Endodermal cell (in vitro differentiated cells): ENCODE measurements around the gene RIMS4. TPM values are rescaled to one million over a fixed set of nuclear protein-coding genes. Genes with fewer than 3 reads are reported as not detected.
A peak's percentile ranks its signal among the peaks of the same experiment; 100 is the strongest.

Source experiments
- DNase-seq: peaks from one replicate; pipeline ENCODE4 v3.0.0-alpha.2; 2017
- H3K27ac ChIP-seq: 2 replicates; pipeline ENCODE4 v1.5.1; 2013; ENCODE audit warnings: mild to moderate bottlenecking, low read depth, low read length, moderate library complexity
- H3K27me3 ChIP-seq: 2 replicates; pipeline ENCODE4 v1.6.1; 2013; ENCODE audit warnings: mild to moderate bottlenecking, low read length, moderate library complexity; ENCODE audit not compliant: insufficient read depth, control insufficient read depth, poor library complexity, severe bottlenecking
- H3K36me3 ChIP-seq: 2 replicates; pipeline ENCODE4 v1.7.0; 2013; ENCODE audit warnings: mild to moderate bottlenecking, low read length, moderate library complexity; ENCODE audit not compliant: control insufficient read depth, insufficient read depth
- H3K4me1 ChIP-seq: one replicate; pipeline ENCODE4 v1.7.0; 2013; ENCODE audit warnings: low read length; ENCODE audit not compliant: control insufficient read depth, insufficient read depth
- H3K4me3 ChIP-seq: 2 replicates; pipeline ENCODE4 v1.5.1; 2013; ENCODE audit warnings: mild to moderate bottlenecking, low read length, moderate library complexity
- H3K9ac ChIP-seq: 2 replicates; pipeline ENCODE4 v1.6.1; 2013; ENCODE audit warnings: mild to moderate bottlenecking, low read length, moderate library complexity; ENCODE audit not compliant: poor library complexity, severe bottlenecking; ENCODE audit errors: extremely low read depth
- H3K9me3 ChIP-seq: 2 replicates; pipeline ENCODE4 v1.6.1; 2013; ENCODE audit warnings: mild to moderate bottlenecking, low read length, moderate library complexity; ENCODE audit not compliant: control insufficient read depth
- H3K27ac Mint-ChIP-seq: 2 replicates; pipeline ENCODE4 v1.8.0; 2020; ENCODE audit warnings: mixed read lengths
- H3K27me3 Mint-ChIP-seq: 2 replicates; pipeline ENCODE4 v1.8.0; 2021; ENCODE audit warnings: mild to moderate bottlenecking, mixed read lengths; ENCODE audit not compliant: insufficient read depth
- H3K36me3 Mint-ChIP-seq: 2 replicates; pipeline ENCODE4 v1.8.0; 2020; ENCODE audit warnings: low read depth, mixed read lengths
- H3K4me1 Mint-ChIP-seq: 2 replicates; pipeline ENCODE4 v1.8.0; 2020; ENCODE audit warnings: mixed read lengths
- H3K4me3 Mint-ChIP-seq: 2 replicates; pipeline ENCODE4 v1.8.0; 2020; ENCODE audit warnings: mild to moderate bottlenecking, moderate library complexity, mixed read lengths
- H3K9me3 Mint-ChIP-seq: 2 replicates; pipeline ENCODE4 v1.8.0; 2020; ENCODE audit warnings: mild to moderate bottlenecking, mixed read lengths
- WGBS, 2 experiments: methylation state at CpG; one replicate each; pipeline versions ENCODE4 v1.1.5 to v1.1.7; 2013; ENCODE audit warnings: missing lambda C conversion rate in 2 of 2, mixed read lengths in 1 of 2; ENCODE audit not compliant: insufficient coverage in 1 of 2, insufficient read length in 1 of 2; 5-methylcytosine and 5-hydroxymethylcytosine counted together
- total RNA-seq, 2 donors: library from RNA; stranded (reverse); fragmentation: NEBNext Ultra II Directional in 1 of 2; extraction: Animal tissue kit (Norgen Biotek cat#: 25700) in 1 of 2; gene quantifications; 2 replicates in 1 of 2; 3 replicates in 1 of 2; pipeline ENCODE4 v1.2.1, GENCODE V29; 2021
- TF ChIP-seq, protein P1 (sequence below): fragments of 200-600 bp; sonication (generic); conservative IDR thresholded peaks from 2 replicates; pipeline ENCODE4 v1.5.0; 2021; ENCODE audit warnings: antibody characterized with exemption, mild to moderate bottlenecking

The RIMS4 gene
- total RNA-seq, 2 donors from 2014 or later, result 4.3 to 13.0 TPM

DNA sequence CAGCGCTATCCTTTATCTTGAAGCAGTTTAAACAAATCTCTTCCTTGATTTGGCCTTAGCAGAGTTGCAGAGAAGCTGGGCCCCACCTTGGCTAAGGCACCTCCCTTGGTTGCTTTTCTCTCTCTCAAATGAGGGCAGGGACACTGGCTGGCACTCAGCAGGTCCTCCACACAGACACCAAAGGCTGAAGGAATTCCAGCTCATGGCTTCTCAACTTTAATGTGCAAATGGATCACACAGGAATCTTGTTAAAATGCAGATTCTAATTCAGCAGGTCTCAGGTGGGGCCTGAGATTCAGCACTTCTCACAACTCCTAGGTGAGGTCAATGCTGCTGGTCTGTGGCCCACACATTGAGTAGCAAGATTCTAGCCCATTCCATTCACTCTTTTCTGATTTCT is 25.7 kb downstream of the RIMS4 start:
- no peak overlapping the region for H3K27ac Mint-ChIP-seq
- Histone ChIP-seq H3K9ac (no peak overlapping the region), H3K4me3 (no peak overlapping the region), H3K4me1 (no peaks in the 10 kb centered on the region), H3K9me3 (no peaks in the 10 kb centered on the region), H3K27ac (no peak overlapping the region), H3K27me3 (no peaks in the 10 kb centered on the region), H3K36me3 (no peaks in the 10 kb centered on the region)
- TF ChIP-seq, protein P1, sequence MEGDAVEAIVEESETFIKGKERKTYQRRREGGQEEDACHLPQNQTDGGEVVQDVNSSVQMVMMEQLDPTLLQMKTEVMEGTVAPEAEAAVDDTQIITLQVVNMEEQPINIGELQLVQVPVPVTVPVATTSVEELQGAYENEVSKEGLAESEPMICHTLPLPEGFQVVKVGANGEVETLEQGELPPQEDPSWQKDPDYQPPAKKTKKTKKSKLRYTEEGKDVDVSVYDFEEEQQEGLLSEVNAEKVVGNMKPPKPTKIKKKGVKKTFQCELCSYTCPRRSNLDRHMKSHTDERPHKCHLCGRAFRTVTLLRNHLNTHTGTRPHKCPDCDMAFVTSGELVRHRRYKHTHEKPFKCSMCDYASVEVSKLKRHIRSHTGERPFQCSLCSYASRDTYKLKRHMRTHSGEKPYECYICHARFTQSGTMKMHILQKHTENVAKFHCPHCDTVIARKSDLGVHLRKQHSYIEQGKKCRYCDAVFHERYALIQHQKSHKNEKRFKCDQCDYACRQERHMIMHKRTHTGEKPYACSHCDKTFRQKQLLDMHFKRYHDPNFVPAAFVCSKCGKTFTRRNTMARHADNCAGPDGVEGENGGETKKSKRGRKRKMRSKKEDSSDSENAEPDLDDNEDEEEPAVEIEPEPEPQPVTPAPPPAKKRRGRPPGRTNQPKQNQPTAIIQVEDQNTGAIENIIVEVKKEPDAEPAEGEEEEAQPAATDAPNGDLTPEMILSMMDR, result no peak
- H3K4me1 Mint-ChIP-seq, result peaks cover 5% of the 10 kb centered on the region
- DNase-seq, result peak; percentile 78
- no peak overlapping the region for H3K4me3 Mint-ChIP-seq
- no peaks in the 10 kb centered on the region for H3K9me3 Mint-ChIP-seq
- no peaks in the 10 kb centered on the region for H3K36me3 Mint-ChIP-seq
- WGBS, 2 experiments, result 73 to 83% methylated on average over 1 of the region's 1 CpG
- no peaks in the 10 kb centered on the region for H3K27me3 Mint-ChIP-seq

DNA sequence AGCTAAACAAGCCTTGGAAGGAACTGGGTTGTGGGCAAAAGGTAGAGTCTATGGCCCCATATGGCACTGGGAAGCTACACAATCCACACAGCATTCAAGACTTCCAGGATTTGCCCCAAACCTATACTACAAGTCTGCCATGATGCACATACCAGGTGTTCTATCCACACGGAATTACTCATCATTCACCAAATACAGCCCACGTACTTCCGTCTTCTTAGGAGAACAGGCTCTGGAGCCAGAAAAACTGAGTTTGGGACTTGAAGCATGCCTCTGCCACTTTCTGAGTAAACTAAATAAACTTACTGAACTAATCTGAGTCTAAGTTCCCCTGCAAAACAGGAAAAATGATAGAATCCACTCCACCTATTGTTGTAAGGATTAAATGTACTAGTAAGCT is 28.6 kb downstream of the RIMS4 start:
- TF ChIP-seq, protein P1, result no peak
- Mint-ChIP-seq H3K36me3 (no peaks in the 10 kb centered on the region), H3K4me3 (no peak overlapping the region), H3K27ac (no peak overlapping the region), H3K27me3 (no peaks in the 10 kb centered on the region), H3K4me1 (peaks cover 5% of the 10 kb centered on the region), H3K9me3 (no peaks in the 10 kb centered on the region)
- no peaks in the 10 kb centered on the region for H3K27me3 ChIP-seq
- DNase-seq, result no peak
- no peaks in the 10 kb centered on the region for H3K4me1 ChIP-seq
- H3K9ac ChIP-seq, result no peak overlapping the region
- no peak overlapping the region for H3K4me3 ChIP-seq
- H3K9me3 ChIP-seq, result no peaks in the 10 kb centered on the region
- no peak overlapping the region for H3K27ac ChIP-seq
- no peaks in the 10 kb centered on the region for H3K36me3 ChIP-seq
- 79 to 90% methylated on average over 3 of the region's 3 CpGs for WGBS, 2 experiments

DNA sequence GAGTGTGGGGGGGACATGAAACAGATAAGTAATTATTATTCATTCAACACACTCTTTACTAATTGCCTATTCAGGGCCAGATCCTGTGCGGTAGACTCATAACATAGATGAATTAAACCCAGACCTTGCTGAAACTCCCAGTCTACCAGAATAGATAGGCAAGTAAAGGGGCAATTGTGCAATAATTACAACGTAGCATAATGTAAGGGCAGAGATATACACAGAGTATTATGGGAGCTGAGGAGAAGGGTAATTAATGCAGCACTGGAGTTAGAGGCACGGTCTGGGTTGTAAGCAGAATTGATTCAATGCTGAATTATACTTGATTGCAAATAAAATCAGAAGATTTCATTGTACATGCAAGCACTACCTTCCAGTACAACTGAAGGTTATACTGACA is 29.2 kb downstream of the RIMS4 start:
- peaks cover 5% of the 10 kb centered on the region for H3K4me1 Mint-ChIP-seq
- Histone ChIP-seq H3K27me3 (peaks cover 6% of the 10 kb centered on the region), H3K27ac (no peak overlapping the region), H3K4me3 (no peak overlapping the region), H3K9me3 (no peaks in the 10 kb centered on the region), H3K36me3 (no peaks in the 10 kb centered on the region), H3K4me1 (no peaks in the 10 kb centered on the region), H3K9ac (no peak overlapping the region)
- 83 to 86% methylated on average over 2 to 3 of the region's 3 CpGs for WGBS, 2 experiments
- no peaks in the 10 kb centered on the region for H3K36me3 Mint-ChIP-seq
- DNase-seq, result no peak
- H3K4me3 Mint-ChIP-seq, result no peak overlapping the region
- H3K27ac Mint-ChIP-seq, result no peak overlapping the region
- TF ChIP-seq, protein P1, result no peak
- peaks cover 3% of the 10 kb centered on the region for H3K27me3 Mint-ChIP-seq
- no peaks in the 10 kb centered on the region for H3K9me3 Mint-ChIP-seq
